K562 (cell line): Measurements from ENCODE around the gene SURF4. TPM values are rescaled to one million over a fixed set of nuclear protein-coding genes. Genes with fewer than 3 reads are reported as not detected.

Source experiments
- ATAC-seq: fragments of 200-7000 bp; cut with Tn5 transposase; 3 replicates; pipeline ENCODE4 v1.9.1; 2020; ENCODE audit warnings: moderate library complexity
- BruUV-seq: library from RNA; stranded (reverse); fragments of 400-500 nt; replicated peaks from 2 replicates; lab custom pipeline; 2021; lab: Mats Ljungman, UMichigan
- CTCF ChIA-PET: fragments of 300-600 bp; formaldehyde crosslinking; extraction: SDS; loops from one replicate; lab custom pipeline; 2021; ENCODE audit warnings: low intra/inter-chr PET ratio; lab: Yijun Ruan, JAX
- POLR2A ChIA-PET: fragments of 300-600, 350-650 bp; sonication (Branson Sonifier 250); formaldehyde crosslinking; extraction: SDS; loops from one replicate; lab custom pipeline; 2021; ENCODE audit warnings: antibody characterized with exemption, inconsistent platforms; lab: Yijun Ruan, JAX
- DNase-seq, 4 experiments: peaks; one replicate each; pipeline versions ENCODE4 v3.0.0 to v3.0.0-alpha.2; 2011 to 2018; ENCODE audit warnings: low spot score in 3 of 4, mixed read lengths in 3 of 4; ENCODE audit errors: extremely low read depth in 1 of 4
- FAIRE-seq: peaks from 2 replicates; lab custom pipeline; 2011; peaks lifted over from hg19 to GRCh38; lab: Jason Lieb, UNC
- H2AFZ ChIP-seq: 2 replicates; pipeline ENCODE4 v1.6.0; 2011; ENCODE audit warnings: low read depth, low read length, control low read depth, inconsistent platforms
- H3K27ac ChIP-seq: fragments of 200-600 bp; 3 replicates; pipeline ENCODE4 v1.8.0; 2011; ENCODE audit warnings: low read depth, mild to moderate bottlenecking, control low read depth, inconsistent platforms, low read length, moderate library complexity, mixed read lengths; ENCODE audit errors: extremely low read depth
- H3K27me3 ChIP-seq, 2 experiments: fragments of 300-600 bp in 1 of 2; 2 replicates in 1 of 2; 3 replicates in 1 of 2; pipeline versions ENCODE4 v1.6.0 to v1.8.0; 2011; ENCODE audit warnings: inconsistent platforms in 2 of 2, low read length in 2 of 2, mild to moderate bottlenecking in 1 of 2, mixed read lengths in 1 of 2, moderate library complexity in 1 of 2; ENCODE audit not compliant: control insufficient read depth in 2 of 2, insufficient read depth in 2 of 2
- H3K36me3 ChIP-seq: fragments of 300-600 bp; 3 replicates; pipeline ENCODE4 v1.8.0; 2011; ENCODE audit warnings: mild to moderate bottlenecking, low read length, inconsistent platforms; ENCODE audit not compliant: control insufficient read depth, insufficient read depth
- H3K4me1 ChIP-seq, 2 experiments: fragments of 200-600 bp in 1 of 2; replicated peaks in 1 of 2; 2 replicates in 1 of 2; 3 replicates in 1 of 2; pipeline versions ENCODE4 v1.5.1 to v1.8.0; 2011; ENCODE audit warnings: inconsistent platforms in 2 of 2, low read length in 2 of 2, mild to moderate bottlenecking in 1 of 2, mixed read lengths in 1 of 2, moderate library complexity in 1 of 2; ENCODE audit not compliant: control insufficient read depth in 2 of 2, insufficient read depth in 2 of 2
- H3K4me2 ChIP-seq: 2 replicates; pipeline ENCODE4 v1.6.1; 2011; ENCODE audit warnings: low read length, control low read depth, inconsistent platforms, mixed read lengths; ENCODE audit not compliant: insufficient read depth
- H3K4me3 ChIP-seq: fragments of 200-600 bp; sonication (generic), shearing (Covaris generic); 2 replicates; pipeline ENCODE4 v1.5.1; 2016; ENCODE audit warnings: control low read depth, inconsistent platforms
- H3K79me2 ChIP-seq: fragments of 200-600 bp; 3 replicates; pipeline ENCODE4 v1.8.0; 2011; ENCODE audit warnings: low read length, inconsistent platforms; ENCODE audit not compliant: control insufficient read depth, insufficient read depth
- H3K9ac ChIP-seq, 2 experiments: 2 replicates each; pipeline versions ENCODE4 v1.6.0 to v1.6.1; 2011; ENCODE audit warnings: low read depth in 2 of 2, low read length in 2 of 2, control low read depth in 1 of 2, inconsistent platforms in 1 of 2, mild to moderate bottlenecking in 1 of 2, mixed read lengths in 1 of 2; ENCODE audit not compliant: insufficient read depth in 1 of 2
- H3K9me1 ChIP-seq: one replicate; pipeline ENCODE4 v1.6.0; 2011; ENCODE audit warnings: inconsistent platforms, mild to moderate bottlenecking, low read length, moderate library complexity; ENCODE audit not compliant: control insufficient read depth, insufficient read depth
- H3K9me3 ChIP-seq: replicated peaks from 2 replicates; pipeline ENCODE4 v1.5.1; 2011; ENCODE audit warnings: low read depth, low read length, inconsistent platforms; ENCODE audit not compliant: control insufficient read depth, insufficient read depth
- H4K20me1 ChIP-seq: replicated peaks from 2 replicates; pipeline ENCODE4 v1.6.1; 2011; ENCODE audit warnings: low read length, inconsistent platforms, mixed read lengths; ENCODE audit not compliant: control insufficient read depth, insufficient read depth
- EHMT2 ChIP-seq: fragments of 450-650 bp; IDR thresholded peaks from 2 replicates; pipeline ENCODE4 v1.6.1; 2018; ENCODE audit warnings: antibody characterized with exemption
- PBX2 ChIP-seq, 2 experiments: IDR thresholded peaks in 1 of 2; conservative IDR thresholded peaks in 1 of 2; 2 replicates each; pipeline ENCODE4 v1.6.1; 2016; ENCODE audit warnings: low read depth in 2 of 2, mild to moderate bottlenecking in 1 of 2, missing compliant biosample characterization in 1 of 2, missing genetic modification characterization in 1 of 2, moderate library complexity in 1 of 2
- PKNOX1 ChIP-seq: fragments of 450-650 bp; IDR thresholded peaks from 2 replicates; pipeline ENCODE4 v1.6.1; 2016
- RBM17 ChIP-seq: fragments of 200-400 bp; formaldehyde crosslinking; IDR thresholded peaks from 2 replicates; pipeline ENCODE4 v1.6.1; 2017; ENCODE audit warnings: low read depth, mild to moderate bottlenecking, low read length, borderline replicate concordance
- SPI1 ChIP-seq: IDR thresholded peaks from 2 replicates; pipeline ENCODE4 v1.6.1; 2011; ENCODE audit warnings: low read depth, low read length, control low read depth, borderline replicate concordance
- whole genome bisulfite sequencing: fragments of 100-300 bp; shearing (Covaris generic); methylation state at CpG from one replicate; pipeline ENCODE4 v1.1.6; 2016; ENCODE audit warnings: low coverage, mixed read lengths; ENCODE audit not compliant: insufficient coverage; ENCODE audit errors: missing lambda C conversion rate; 5-methylcytosine and 5-hydroxymethylcytosine counted together
- in situ Hi-C: fragments of 300-500 bp; cut with MboI; formaldehyde crosslinking; loops from 4 replicates; pipeline ENCODE4 v1.15.0; 2018; ENCODE audit warnings: inconsistent platforms, mixed read lengths
- intact Hi-C: fragments of 100-400 bp; cut with micrococcal nuclease; formaldehyde crosslinking; loops from 2 replicates; pipeline ENCODE4 v1.14.2; 2022
- polyA plus RNA-seq, 8 experiments: library from polyadenylated mRNA; depleted of rRNA in 4 of 8; stranded (reverse) in 5 of 8; unstranded in 3 of 8; fragments of >200 nt; fragmentation: Nextera tagmentation in 2 of 8; fragmentation: Illumina TruSeq in 1 of 8; extraction: Ambion mirVana in 2 of 8; extraction: Trizol in 1 of 8; gene quantifications; 2 replicates each; pipeline versions ENCODE4 v1.2.1 to v1.2.3, GENCODE V29; 2011 to 2014; ENCODE audit warnings: inconsistent platforms in 1 of 8, missing spikeins in 1 of 8
- total RNA-seq, 7 experiments: library from RNA; depleted of rRNA in 6 of 7; stranded (reverse); fragments of >200 nt in 6 of 7; fragmentation: Illumina TruSeq in 2 of 7; extraction: Trizol in 2 of 7; gene quantifications; 2 replicates each; pipeline versions ENCODE4 v1.2.1 to v1.2.3, GENCODE V29; 2011 to 2021; ENCODE audit warnings: low replicate concordance in 1 of 7
- TF ChIP-seq, protein P1 (sequence below): fragments of 200-600 bp; sonication (generic); IDR thresholded peaks from one replicate; pipeline ENCODE4 v1.6.1; 2012; ENCODE audit warnings: mild to moderate bottlenecking, low read depth, low read length, inconsistent platforms

Gene SURF4
- total and polyA plus RNA-seq, 9 of the 15 experiments (the other 6 are each of a cell fraction or from before 2014, with no cell fraction given): 8.4 to 176 (median 130) TPM

DNA sequence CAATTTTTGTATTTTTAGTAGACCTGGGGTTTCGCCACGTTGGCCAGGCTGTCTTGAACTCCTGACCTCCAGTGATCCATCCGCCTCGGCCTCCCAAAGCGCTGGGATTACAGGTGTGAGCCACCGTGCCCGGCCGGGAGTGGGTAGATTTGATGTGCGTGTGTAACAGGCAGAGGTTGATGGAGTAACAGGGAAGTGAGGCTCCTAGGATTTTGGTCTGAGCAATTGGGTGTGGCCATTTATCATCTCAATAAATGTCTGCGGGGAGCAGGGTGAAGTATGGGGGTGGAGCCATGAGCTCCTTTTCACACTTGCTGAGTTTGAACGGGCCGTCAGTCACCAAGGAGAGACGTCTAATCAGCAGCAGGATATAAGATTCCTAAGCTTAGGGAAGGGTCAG, 43.1 kb upstream of the SURF4 start:
- peak overlapping the region; percentile 59; the same call in 1 of the 3 replicates for H3K27ac ChIP-seq
- ChIA-PET POLR2A (interaction anchor here (0.6 to 1.0 kb wide), 3 partner anchors 8 to 44 kb away, joined by 3 to 4 read pairs (median 3); no protein-coding TSS in a partner anchor), CTCF (no interaction called here)
- peaks cover 29% of the 10 kb centered on the region for H3K36me3 ChIP-seq
- no TSS peak for BruUV-seq
- H3K4me1 ChIP-seq: peaks cover 26 to 35% of the 10 kb centered on the region in 2 experiments
- 23% methylated on average over 11 of the region's 13 CpGs for WGBS
- peaks cover 3% of the 10 kb centered on the region for H3K9me1 ChIP-seq
- peak; percentile 74 for FAIRE-seq
- intact Hi-C loops (no loop called here), in situ Hi-C loops (no loop called here)
- no peak for ATAC-seq
- H3K9me3 ChIP-seq: no peaks in the 10 kb centered on the region
- H3K27me3 ChIP-seq: peaks cover 0 to 2% of the 10 kb centered on the region in 2 experiments; a peak in 2 of 5 replicates
- H4K20me1 ChIP-seq: no peaks in the 10 kb centered on the region; the same call in 1 of the 2 replicates
- peaks cover 39% of the 10 kb centered on the region for H3K79me2 ChIP-seq
- H3K4me3 ChIP-seq: peak overlapping the region; percentile 94
- DNase-seq: peak in 2 of 4 experiments; percentile 45 to 64
- H2AFZ ChIP-seq: peak overlapping the region; percentile 98
- H3K4me2 ChIP-seq: peak overlapping the region; percentile 95
- H3K9ac ChIP-seq: no peak overlapping the region
- TF ChIP-seq PBX2 (CRISPR knock-in tag; IDR thresholded peaks at IDR 0.05; ENCODE audit: low read depth): no peak
- peak; percentile 68 for TF ChIP-seq PBX2 (tag; conservative IDR thresholded peaks at IDR 0.05; ENCODE audit: low read depth)
- peak; percentile 16; the same call in 1 of the 2 replicates for TF ChIP-seq SPI1
- TF ChIP-seq PKNOX1: peak; percentile 90
- TF ChIP-seq EHMT2: no peak
- TF ChIP-seq RBM17: no peak
- TF ChIP-seq, protein P1, sequence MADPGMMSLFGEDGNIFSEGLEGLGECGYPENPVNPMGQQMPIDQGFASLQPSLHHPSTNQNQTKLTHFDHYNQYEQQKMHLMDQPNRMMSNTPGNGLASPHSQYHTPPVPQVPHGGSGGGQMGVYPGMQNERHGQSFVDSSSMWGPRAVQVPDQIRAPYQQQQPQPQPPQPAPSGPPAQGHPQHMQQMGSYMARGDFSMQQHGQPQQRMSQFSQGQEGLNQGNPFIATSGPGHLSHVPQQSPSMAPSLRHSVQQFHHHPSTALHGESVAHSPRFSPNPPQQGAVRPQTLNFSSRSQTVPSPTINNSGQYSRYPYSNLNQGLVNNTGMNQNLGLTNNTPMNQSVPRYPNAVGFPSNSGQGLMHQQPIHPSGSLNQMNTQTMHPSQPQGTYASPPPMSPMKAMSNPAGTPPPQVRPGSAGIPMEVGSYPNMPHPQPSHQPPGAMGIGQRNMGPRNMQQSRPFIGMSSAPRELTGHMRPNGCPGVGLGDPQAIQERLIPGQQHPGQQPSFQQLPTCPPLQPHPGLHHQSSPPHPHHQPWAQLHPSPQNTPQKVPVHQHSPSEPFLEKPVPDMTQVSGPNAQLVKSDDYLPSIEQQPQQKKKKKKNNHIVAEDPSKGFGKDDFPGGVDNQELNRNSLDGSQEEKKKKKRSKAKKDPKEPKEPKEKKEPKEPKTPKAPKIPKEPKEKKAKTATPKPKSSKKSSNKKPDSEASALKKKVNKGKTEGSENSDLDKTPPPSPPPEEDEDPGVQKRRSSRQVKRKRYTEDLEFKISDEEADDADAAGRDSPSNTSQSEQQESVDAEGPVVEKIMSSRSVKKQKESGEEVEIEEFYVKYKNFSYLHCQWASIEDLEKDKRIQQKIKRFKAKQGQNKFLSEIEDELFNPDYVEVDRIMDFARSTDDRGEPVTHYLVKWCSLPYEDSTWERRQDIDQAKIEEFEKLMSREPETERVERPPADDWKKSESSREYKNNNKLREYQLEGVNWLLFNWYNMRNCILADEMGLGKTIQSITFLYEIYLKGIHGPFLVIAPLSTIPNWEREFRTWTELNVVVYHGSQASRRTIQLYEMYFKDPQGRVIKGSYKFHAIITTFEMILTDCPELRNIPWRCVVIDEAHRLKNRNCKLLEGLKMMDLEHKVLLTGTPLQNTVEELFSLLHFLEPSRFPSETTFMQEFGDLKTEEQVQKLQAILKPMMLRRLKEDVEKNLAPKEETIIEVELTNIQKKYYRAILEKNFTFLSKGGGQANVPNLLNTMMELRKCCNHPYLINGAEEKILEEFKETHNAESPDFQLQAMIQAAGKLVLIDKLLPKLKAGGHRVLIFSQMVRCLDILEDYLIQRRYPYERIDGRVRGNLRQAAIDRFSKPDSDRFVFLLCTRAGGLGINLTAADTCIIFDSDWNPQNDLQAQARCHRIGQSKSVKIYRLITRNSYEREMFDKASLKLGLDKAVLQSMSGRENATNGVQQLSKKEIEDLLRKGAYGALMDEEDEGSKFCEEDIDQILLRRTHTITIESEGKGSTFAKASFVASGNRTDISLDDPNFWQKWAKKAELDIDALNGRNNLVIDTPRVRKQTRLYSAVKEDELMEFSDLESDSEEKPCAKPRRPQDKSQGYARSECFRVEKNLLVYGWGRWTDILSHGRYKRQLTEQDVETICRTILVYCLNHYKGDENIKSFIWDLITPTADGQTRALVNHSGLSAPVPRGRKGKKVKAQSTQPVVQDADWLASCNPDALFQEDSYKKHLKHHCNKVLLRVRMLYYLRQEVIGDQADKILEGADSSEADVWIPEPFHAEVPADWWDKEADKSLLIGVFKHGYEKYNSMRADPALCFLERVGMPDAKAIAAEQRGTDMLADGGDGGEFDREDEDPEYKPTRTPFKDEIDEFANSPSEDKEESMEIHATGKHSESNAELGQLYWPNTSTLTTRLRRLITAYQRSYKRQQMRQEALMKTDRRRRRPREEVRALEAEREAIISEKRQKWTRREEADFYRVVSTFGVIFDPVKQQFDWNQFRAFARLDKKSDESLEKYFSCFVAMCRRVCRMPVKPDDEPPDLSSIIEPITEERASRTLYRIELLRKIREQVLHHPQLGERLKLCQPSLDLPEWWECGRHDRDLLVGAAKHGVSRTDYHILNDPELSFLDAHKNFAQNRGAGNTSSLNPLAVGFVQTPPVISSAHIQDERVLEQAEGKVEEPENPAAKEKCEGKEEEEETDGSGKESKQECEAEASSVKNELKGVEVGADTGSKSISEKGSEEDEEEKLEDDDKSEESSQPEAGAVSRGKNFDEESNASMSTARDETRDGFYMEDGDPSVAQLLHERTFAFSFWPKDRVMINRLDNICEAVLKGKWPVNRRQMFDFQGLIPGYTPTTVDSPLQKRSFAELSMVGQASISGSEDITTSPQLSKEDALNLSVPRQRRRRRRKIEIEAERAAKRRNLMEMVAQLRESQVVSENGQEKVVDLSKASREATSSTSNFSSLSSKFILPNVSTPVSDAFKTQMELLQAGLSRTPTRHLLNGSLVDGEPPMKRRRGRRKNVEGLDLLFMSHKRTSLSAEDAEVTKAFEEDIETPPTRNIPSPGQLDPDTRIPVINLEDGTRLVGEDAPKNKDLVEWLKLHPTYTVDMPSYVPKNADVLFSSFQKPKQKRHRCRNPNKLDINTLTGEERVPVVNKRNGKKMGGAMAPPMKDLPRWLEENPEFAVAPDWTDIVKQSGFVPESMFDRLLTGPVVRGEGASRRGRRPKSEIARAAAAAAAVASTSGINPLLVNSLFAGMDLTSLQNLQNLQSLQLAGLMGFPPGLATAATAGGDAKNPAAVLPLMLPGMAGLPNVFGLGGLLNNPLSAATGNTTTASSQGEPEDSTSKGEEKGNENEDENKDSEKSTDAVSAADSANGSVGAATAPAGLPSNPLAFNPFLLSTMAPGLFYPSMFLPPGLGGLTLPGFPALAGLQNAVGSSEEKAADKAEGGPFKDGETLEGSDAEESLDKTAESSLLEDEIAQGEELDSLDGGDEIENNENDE: no peak
